ENCODE data around the gene CGB1.
"Not testable (repeated sequence)": the region's sequence is repeated elsewhere in the genome, so short reads cannot be mapped to it uniquely, and the experiment has no call there.

DNA sequence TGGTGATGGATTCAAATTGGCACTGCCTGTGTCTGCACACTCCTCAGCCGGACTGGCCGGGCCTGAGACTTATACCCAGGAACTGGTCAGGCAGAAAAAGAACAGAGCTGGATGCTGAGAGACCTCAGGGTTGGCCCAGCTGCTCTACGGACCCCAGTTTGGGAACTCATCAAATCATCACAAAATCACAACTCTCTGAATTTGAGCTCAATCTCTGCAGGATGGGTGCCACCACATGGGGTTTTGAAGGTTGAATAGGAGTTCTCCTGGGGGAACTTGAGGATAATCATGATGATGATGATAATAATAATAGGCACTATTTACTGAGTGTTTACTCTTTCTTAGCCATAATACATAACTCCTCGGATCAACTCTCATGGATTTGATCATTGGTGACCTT, 6.0 kb upstream of the CGB1 start:
- TF ChIP-seq, protein P1, sequence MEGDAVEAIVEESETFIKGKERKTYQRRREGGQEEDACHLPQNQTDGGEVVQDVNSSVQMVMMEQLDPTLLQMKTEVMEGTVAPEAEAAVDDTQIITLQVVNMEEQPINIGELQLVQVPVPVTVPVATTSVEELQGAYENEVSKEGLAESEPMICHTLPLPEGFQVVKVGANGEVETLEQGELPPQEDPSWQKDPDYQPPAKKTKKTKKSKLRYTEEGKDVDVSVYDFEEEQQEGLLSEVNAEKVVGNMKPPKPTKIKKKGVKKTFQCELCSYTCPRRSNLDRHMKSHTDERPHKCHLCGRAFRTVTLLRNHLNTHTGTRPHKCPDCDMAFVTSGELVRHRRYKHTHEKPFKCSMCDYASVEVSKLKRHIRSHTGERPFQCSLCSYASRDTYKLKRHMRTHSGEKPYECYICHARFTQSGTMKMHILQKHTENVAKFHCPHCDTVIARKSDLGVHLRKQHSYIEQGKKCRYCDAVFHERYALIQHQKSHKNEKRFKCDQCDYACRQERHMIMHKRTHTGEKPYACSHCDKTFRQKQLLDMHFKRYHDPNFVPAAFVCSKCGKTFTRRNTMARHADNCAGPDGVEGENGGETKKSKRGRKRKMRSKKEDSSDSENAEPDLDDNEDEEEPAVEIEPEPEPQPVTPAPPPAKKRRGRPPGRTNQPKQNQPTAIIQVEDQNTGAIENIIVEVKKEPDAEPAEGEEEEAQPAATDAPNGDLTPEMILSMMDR (IDR thresholded peaks at IDR 0.05), result not testable (repeated sequence)
- TF ChIP-seq POLR2A, POLR2AphosphoS5 (IDR thresholded peaks at IDR 0.05): not testable (repeated sequence)

Data from suprapubic skin (tissue), 4 donors.